Activated CD8-positive, alpha-beta memory T cell treated with anti-CD3 and anti-CD28 coated beads for 36 hours (primary cell): ENCODE results near the gene ZNF562. TPM values are rescaled to one million over a fixed set of nuclear protein-coding genes. Genes with fewer than 3 reads are reported as not detected.
"Not testable (repeated sequence)": the region's sequence is repeated elsewhere in the genome, so short reads cannot be mapped to it uniquely, and the experiment has no call there.

ENCODE experiments used
- CTCF ChIA-PET: fragments of 350-600 bp; sonication (Branson Sonifier 250); formaldehyde crosslinking; loops from one replicate; lab custom pipeline; 2021; ENCODE audit warnings: antibody characterized with exemption; lab: Charles Lee
- POLR2A ChIA-PET: fragments of 350-600 bp; sonication (Branson Sonifier 250); formaldehyde crosslinking; loops from one replicate; lab custom pipeline; 2021; ENCODE audit warnings: antibody characterized with exemption; lab: Charles Lee
- total RNA-seq, 2 experiments: library from RNA; stranded (reverse); gene quantifications; one replicate each; pipeline ENCODE4 v1.2.3, GENCODE V29; 2021

ZNF562 gene
- total RNA-seq, 2 experiments from 2014 or later = 45.0 to 47.6 TPM

DNA sequence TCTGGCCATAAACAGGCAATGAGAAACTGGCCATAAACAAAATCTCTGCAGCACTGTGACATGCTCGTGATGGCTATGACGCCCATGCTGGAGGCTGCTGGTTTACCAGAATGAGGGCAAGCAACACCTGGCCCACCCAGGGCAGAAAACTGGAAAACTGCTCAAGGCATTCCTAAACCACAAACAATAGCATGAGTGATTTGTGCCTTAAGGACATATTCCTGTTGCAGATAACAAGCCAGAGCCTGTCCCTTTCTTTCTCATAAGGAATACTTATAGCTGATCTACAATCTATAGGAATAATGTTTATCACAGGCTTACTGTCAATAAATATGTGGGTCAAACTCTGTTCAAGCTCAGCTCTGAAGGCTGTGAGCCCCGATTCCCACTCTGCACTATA, 23.4 kb downstream of the ZNF562 start:
- CTCF ChIA-PET, POLR2A ChIA-PET: not testable (repeated sequence)

DNA sequence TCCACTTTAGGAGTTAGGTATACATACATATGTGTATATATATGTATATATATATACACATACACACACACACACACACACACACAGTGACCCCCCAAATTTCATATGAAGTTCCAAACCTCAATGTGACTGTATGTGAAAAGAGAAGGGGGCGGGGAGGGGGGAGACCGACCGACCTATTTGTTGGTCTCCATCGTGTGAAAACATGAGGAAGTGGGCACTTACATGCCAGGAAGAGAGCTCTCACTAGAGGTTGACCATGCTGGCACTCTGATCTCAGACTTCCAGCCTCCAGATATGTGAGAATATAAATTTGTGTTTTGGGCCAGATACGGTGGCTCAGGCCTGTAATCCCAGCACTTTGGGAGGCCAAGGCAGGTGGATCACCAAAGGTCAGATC, 24.6 kb downstream of the ZNF562 start:
- POLR2A ChIA-PET = no interaction called here
- CTCF ChIA-PET = no interaction called here

- ChIA-PET POLR2A (no interaction called here), CTCF (interaction anchor here (0.5 kb wide), 1 partner anchor 61 kb away, joined by 3 read pairs; no protein-coding TSS in a partner anchor)
These were observed 29.4 kb downstream of the ZNF562 start for GRCh38 chr19:9645472-9645871.

DNA sequence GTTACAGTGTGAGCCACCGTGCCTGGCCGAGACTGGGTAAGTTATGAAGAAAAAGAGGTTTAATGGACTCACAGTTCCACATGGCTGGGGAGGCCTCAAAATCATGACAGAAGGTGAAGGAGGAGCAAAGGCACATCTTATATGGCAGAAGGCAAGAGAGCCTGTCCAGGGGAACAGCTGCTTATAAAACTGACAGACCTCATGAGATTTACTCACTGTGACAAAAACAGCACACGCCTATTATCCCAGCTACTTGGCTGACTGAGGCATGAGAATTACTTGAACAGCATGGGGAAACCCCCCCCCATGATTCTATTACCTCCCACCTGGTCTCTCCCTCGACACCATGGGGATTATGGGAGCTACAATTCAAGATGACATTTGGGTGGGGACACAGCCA, 30.4 kb downstream of the ZNF562 start:
- ChIA-PET POLR2A (no interaction called here), CTCF (interaction anchor here (1.6 kb wide), 1 partner anchor 19 kb away, joined by 4 read pairs; no protein-coding TSS in a partner anchor)

DNA sequence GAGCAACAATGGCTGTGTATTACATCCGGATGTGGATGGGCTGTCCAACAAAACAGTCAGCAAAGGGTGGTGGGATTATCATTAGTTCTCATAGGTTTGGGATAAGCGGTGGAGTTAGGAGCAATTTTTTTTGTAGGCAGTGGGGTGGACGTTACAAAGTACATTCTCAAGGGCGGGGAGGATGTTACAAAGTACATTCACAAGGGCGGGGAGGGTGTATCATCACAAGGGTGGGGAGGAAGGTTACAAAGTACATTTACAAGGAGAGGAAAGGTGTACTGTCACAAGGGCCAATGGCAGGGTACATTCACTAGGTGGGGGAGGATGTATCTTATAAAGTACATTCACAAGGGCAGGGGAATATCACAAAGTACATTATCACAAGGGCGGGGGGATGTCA, 33.1 kb downstream of the ZNF562 start:
- POLR2A ChIA-PET = no interaction called here
- CTCF ChIA-PET = interaction anchor here (1.0 kb wide), 1 partner anchor 8 kb away, joined by 3 read pairs; no protein-coding TSS in a partner anchor

DNA sequence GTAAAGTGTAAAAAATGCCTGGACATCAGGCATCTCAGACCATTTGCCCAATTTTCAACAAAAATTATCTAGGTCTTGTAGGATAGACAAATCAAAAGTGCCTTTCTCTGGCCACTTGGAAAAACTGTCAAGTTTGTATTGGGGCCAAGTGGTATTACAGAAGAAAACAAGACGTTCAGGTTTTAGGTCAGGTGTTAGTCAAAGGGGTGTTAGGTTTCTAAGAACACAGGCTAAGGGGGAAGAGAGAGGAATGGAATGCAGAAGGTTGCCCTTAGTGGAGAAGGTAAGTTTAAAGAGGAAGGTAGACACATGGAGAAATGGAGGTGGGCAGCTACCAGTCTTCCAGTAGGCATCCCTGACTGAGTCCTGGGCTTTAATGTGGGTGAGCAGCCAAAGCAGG, 33.9 kb downstream of the ZNF562 start:
- POLR2A ChIA-PET = no interaction called here
- CTCF ChIA-PET = interaction anchor here (0.6 kb wide), 1 partner anchor 41 kb away, joined by 4 read pairs; no protein-coding TSS in a partner anchor

DNA sequence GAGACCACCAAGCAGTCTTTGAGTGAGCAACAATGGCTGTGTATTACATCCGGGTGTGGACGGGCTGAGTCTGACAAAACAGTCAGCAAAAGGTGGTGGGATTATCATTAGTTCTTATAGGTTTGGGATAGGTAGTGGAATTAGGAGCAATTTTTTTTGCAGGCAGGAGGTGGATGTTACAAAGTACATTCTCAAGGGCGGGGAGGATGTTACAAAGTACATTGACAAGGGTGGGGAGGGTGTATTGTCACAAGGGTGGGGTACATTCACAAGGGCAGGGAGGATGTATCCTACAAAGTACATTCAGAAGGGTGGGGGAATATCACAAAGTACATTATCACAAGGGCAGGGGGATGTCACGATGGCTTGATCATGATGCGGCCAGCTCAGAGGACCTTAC, 38.9 kb downstream of the ZNF562 start:
- CTCF ChIA-PET = no interaction called here
- POLR2A ChIA-PET = no interaction called here

- CTCF ChIA-PET = interaction anchor here (0.6 to 1.4 kb wide), 2 partner anchors 147 to 168 kb away, joined by 3 to 5 read pairs; no protein-coding TSS in a partner anchor
- POLR2A ChIA-PET = no interaction called here
These were observed 47.0 kb downstream of the ZNF562 start for GRCh38 chr19:9627856-9628255.

GRCh38 chr19:9622531-9622930, 52.4 kb downstream of the ZNF562 start:
- POLR2A ChIA-PET = no interaction called here
- CTCF ChIA-PET = interaction anchor here (1.9 kb wide), 1 partner anchor 36 kb away, joined by 4 read pairs; no protein-coding TSS in a partner anchor

DNA sequence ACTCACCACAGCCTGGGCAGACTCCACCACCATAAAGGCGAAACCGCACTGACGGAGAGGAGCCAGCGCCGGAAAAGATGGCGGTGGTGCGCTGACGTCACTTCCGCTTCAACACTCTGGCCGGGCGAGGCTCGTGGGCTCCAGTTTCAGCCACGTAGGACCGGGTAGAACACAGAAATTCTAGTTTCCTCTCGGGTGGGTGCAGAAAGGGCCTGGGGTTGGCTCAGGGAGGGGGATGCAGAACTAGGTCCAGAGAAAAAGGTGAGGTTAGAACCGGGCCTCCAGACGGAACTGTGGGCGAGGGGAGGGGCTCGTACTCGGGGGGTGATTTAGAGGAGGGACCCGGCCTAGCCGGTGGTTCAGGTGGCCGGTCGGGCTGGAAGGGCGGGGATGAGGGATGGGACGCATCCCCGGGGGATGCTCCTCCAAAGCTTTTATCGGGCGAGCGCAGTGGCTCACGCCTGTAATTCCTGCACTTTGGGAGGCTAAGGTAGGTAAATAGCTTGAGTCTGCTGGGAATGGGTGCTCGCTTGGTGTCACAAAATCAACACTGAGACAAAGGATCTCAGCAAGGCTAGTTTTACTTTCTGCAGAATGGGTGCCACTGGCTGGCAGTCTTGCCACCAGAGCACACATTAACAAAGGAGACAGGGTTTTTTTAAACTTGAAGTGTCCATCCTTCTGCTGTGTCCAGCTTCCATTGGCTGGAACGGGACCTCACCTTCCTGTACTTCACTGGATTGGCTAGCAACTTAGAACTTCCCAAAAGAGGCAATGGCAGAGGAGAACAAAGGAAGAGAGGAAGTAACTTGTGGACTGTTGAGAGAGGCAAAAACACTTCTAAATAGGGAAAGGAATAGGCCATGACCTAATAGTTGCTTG, 53.5 kb downstream of the ZNF562 start, which contains the start of gene ZNF561:
TSS of gene ZNF561 (minus strand) at position 77 of the 882 bp plus-strand sequence. CDS start 1,776 bp downstream, outside the sequence.
- ChIA-PET POLR2A (interaction anchor here (0.5 to 0.6 kb wide), 2 partner anchors 293 to 1353 kb away, joined by 4 to 7 read pairs; no protein-coding TSS in a partner anchor), CTCF (interaction anchor here (0.8 to 0.9 kb wide), 2 partner anchors 37 to 178 kb away, joined by 3 to 5 read pairs; partner anchors contain the start of gene ZNF121)

DNA sequence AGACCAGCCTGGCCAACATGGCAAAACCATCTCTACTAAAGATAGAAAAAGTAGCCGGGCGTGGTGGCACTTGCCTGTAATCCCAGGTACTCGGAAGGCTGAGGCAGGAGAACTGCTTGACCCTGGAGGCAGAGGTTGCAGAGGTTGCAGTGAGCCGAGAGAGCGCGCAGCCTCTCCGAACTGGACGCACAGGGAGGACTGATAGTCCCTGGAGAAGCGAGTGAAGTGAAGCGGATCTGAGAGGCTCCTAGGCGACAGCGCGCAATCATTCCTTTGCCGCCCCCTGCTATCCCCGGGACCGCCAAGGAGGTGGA, 54.1 kb downstream of the ZNF562 start:
- ChIA-PET POLR2A (interaction anchor here (0.5 kb wide), 1 partner anchor 1352 kb away, joined by 4 read pairs; no protein-coding TSS in a partner anchor), CTCF (no interaction called here)

GRCh38 chr19:9615844-9616243, 59.1 kb downstream of the ZNF562 start:
- POLR2A ChIA-PET = no interaction called here
- CTCF ChIA-PET = interaction anchor here (0.7 kb wide), 1 partner anchor 237 kb away, joined by 3 read pairs; no protein-coding TSS in a partner anchor

- CTCF ChIA-PET = no interaction called here
- POLR2A ChIA-PET = no interaction called here
These were observed 64.3 kb downstream of the ZNF562 start for GRCh38 chr19:9610484-9611113.

GRCh38 chr19:9608912-9609311, 66.0 kb downstream of the ZNF562 start:
- ChIA-PET POLR2A (no interaction called here), CTCF (interaction anchor here (1.1 kb wide), 1 partner anchor 8 kb away, joined by 3 read pairs; no protein-coding TSS in a partner anchor)

DNA sequence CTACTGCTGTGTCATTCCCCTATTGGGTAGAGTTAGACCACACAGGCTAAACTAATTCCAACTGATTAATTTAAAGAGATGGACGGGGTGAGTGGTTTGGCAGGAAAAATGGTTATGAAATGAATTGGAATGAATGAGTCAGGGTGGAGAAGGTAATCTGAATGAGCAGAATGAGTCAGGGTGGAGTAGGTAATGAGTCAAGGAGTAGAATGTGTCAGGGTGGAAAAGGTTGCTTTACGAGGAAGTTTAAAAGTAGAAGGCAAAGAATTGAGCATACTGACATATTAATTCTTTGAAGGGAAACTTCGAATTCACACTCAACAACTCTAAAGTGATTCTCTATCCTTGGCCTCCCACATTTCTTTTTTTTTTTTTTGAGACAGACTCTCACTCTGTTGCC, 77.9 kb downstream of the ZNF562 start:
- CTCF ChIA-PET = interaction anchor here (0.6 kb wide), 1 partner anchor 461 kb away, joined by 3 read pairs; no protein-coding TSS in a partner anchor
- POLR2A ChIA-PET = no interaction called here

Other genes with a start within 250 kb of the ZNF562 start
- 10 to 100 TPM; 28.2 to 32.1 TPM for gene ZNF266, start 239.5 kb downstream of the ZNF562 start, total RNA-seq
- not detected for gene ZNF560, start 176.5 kb downstream of the ZNF562 start, total RNA-seq
- gene ZNF426, start 136.5 kb downstream of the ZNF562 start, total RNA-seq = 10 to 100 TPM; 15.6 to 15.7 TPM
- 10 to 100 TPM; 83.8 to 85.9 TPM for gene ZNF121, start 90.6 kb downstream of the ZNF562 start, total RNA-seq
- gene ZNF561, start 53.9 kb downstream of the ZNF562 start, total RNA-seq = 10 to 100 TPM; 33.6 to 33.8 TPM
- 1 to 10 TPM; 4.0 to 4.7 TPM for gene ZNF846, start 93.6 kb upstream of the ZNF562 start, total RNA-seq
- 10 to 100 TPM; 24.7 TPM for gene FBXL12, start 144.0 kb upstream of the ZNF562 start, total RNA-seq
- gene UBL5, start 152.8 kb upstream of the ZNF562 start, total RNA-seq = 100 to 1,000 TPM; 342 to 354 TPM
- 100 to 1,000 TPM in 1 of 2 experiments, 10 to 100 TPM in 1; 95.5 to 107 TPM for gene PIN1, start 160.2 kb upstream of the ZNF562 start, total RNA-seq